Fibroblast of the aortic adventitia (primary cell): ENCODE data around the gene RETN. TPM values are rescaled to one million over a fixed set of nuclear protein-coding genes. Genes with fewer than 3 reads are reported as not detected.

Source experiments
- DNase-seq: peaks from one replicate; pipeline ENCODE4 v3.0.0-alpha.2; 2010; ENCODE audit warnings: low read depth
- H3K4me3 ChIP-seq: 2 replicates; pipeline ENCODE4 v1.5.1; 2011; ENCODE audit warnings: low read depth, mild to moderate bottlenecking, control low read depth, low read length, moderate library complexity
- CTCF ChIP-seq: IDR thresholded peaks from 2 replicates; pipeline ENCODE4 v1.5.1; 2011; ENCODE audit warnings: mild to moderate bottlenecking, low read length, control low read depth, inconsistent platforms; ENCODE audit not compliant: insufficient read depth
- total RNA-seq: library from RNA; depleted of rRNA; stranded (reverse); fragments of >200 nt; gene quantifications from 2 replicates; pipeline ENCODE4 v1.2.3, GENCODE V29; 2012; ENCODE audit warnings: low replicate concordance

Gene RETN
- total RNA-seq, 1 donor = not detected

DNA sequence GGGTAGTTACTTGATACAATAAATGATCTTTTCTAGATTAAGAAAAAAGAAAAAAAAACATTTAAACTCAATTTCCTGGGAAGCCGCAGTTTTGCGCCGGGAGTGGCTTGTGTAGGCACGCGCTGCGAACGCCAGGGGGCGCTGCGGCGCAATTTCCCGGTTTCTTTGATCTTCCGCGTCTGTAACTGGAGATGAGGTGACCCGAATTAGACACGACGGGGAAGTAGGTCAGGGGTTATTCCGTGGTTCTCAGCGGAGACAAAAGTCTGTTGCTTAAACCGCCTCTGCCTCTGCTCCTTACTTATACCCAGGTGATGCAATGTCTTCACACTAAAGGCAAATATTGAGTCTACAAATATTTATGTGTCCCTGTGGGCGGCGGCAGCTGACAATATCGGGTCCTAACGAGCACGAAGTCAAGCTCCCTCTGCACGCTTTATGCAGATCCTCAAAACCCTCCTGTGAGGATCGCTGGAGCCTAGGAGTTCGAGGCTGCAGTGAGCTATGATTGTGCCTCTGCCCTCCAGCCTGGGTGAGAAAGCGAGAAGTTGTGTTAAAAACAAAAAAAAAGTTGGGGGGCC is 16.7 kb upstream of the RETN start:
- H3K4me3 ChIP-seq = peak overlapping the region; percentile 50
- TF ChIP-seq CTCF = peak; percentile 98
- DNase-seq = peak; percentile 70

DNA sequence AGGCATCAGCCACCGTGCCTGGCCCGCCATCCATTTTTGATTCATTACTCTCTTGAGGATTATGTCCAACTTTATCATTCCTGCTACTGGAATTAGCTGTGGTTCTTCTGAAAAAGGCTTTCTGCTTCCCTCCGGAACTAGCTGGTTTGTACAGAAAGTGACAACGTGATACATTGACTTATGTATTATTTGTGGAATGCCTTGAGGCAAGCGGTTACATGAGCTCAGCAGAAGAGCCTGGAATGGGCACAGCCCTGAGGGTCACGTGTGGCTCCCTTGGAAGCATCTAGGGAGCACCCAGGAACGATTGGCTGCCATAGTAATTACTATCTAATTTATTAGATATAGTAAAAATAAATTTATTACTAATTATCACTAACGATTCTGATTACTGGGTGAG is 14.4 kb upstream of the RETN start:
- DNase-seq = peak; percentile 19
- TF ChIP-seq CTCF = no peak
- no peak overlapping the region for H3K4me3 ChIP-seq

DNA sequence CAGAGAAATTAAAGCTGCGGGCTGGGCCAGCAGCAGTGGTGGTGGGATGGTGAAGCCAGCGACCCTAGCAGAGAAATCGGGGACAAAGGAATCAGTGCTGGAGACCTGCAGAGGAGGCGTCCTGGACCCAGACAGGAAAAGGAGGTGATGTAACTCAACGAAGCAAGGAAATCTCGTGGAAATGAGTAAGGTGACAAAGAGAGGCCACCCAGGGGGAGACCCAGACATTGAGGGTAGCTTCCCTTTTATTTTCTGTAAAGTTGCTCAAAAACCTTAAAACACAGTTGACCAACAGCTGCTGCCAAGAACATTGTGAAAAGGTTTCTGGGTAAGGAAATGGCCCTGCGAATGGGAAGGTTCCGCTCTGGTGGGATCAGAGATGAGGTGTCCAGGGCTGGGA is 13.3 kb upstream of the RETN start:
- H3K4me3 ChIP-seq = no peak overlapping the region
- TF ChIP-seq CTCF = no peak
- DNase-seq = no peak

- DNase-seq = no peak
- H3K4me3 ChIP-seq = no peak overlapping the region
- TF ChIP-seq CTCF = no peak
Observed at GRCh38 chr19:7657131-7657751, 11.6 kb upstream of the RETN start.

- TF ChIP-seq CTCF = no peak
- no peak overlapping the region for H3K4me3 ChIP-seq
- no peak for DNase-seq
Observed at GRCh38 chr19:7658219-7658686, 10.6 kb upstream of the RETN start.

DNA sequence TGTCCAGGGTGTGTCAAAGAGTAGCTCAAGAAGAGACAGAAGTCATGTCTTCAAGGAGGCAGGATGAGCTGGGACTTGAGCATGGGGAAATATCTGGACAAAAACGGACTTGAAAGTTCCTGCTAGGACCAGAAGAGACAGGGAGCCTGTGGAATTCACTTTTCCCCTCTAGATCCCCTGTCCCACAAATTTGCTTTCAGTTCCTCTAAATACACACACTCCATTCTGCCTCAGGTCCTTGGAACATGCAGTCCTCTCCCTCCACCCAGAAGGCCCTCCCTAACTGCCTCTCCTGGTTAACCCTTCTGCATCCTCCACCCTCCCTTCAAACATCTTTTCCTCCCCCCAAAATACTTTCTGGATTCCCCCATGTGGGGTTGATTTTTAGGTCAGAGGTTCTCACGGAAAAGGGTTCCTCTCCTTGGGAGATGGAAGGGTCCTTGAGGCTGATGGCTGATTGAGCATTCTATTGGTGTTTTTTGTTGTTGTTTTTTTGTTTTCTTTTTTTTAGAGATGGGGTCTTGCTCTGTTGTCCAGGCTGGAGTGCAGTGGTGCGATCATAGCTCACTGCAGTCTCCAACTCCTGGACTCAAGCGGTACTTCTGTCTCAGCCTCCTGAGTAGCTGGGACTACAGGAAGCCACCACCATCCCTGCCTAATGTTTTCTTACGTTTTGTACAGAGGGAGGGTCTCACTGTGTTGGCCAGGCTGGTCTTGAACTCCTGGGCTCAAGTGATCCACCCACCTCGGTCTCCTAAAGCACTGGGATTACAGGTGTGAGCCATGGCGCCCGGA is 6.9 kb upstream of the RETN start:
- no peak for TF ChIP-seq CTCF
- DNase-seq = no peak
- H3K4me3 ChIP-seq = no peak overlapping the region
